GM10248 (cell line): ENCODE measurements around the gene MAP3K8.

Source experiments
- CTCF ChIA-PET: fragments of 300-600 bp; sonication (Branson Sonifier 250); formaldehyde crosslinking; extraction: SDS; loops from one replicate; lab custom pipeline; 2021; ENCODE audit warnings: antibody characterized with exemption; lab: Yijun Ruan, JAX
- POLR2A ChIA-PET: fragments of 350-650 bp; sonication (Branson Sonifier 250); formaldehyde crosslinking; extraction: SDS; loops from one replicate; lab custom pipeline; 2020; ENCODE audit warnings: antibody characterized with exemption; lab: Yijun Ruan, JAX
- DNase-seq: peaks from one replicate; pipeline ENCODE4 v3.0.0; 2012; ENCODE audit errors: extremely low spot score
- CTCF ChIP-seq: IDR thresholded peaks from 2 replicates; pipeline ENCODE4 v1.5.1; 2012; ENCODE audit warnings: mild to moderate bottlenecking, low read depth; ENCODE audit errors: extremely low read depth, missing control alignments, control extremely low read depth

Gene MAP3K8

GRCh38 chr10:30495687-30496086 lies 61.7 kb downstream of the MAP3K8 start:
- POLR2A ChIA-PET, result no interaction called here
- DNase-seq, result no peak
- CTCF ChIA-PET, result interaction anchor here (1.2 kb wide), 1 partner anchor 94 kb away, joined by 3 read pairs; no protein-coding TSS in a partner anchor
- no peak for TF ChIP-seq CTCF

DNA sequence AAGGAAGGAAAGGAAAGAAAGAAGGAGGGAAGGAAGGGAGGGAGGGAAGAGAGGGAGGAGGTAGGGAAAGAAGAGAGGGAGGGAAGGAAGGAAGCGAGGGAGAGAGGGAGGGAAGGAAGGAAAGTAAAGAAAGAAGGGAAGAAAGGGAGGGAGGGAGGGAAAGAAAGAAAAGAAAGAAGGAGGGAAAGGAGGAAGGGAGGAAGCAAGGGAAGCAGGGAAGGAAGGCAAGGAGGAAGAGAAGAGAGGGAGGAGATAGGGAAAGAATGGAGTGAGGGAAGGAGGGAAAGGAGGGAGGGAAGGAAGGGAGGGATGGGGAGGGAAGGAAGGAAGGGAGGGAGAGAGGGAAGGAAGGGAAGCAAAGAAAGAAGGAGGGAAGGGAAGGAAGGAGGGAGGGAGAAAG lies 65.8 kb downstream of the MAP3K8 start:
- CTCF ChIA-PET, result interaction anchor here (2.6 to 2.7 kb wide), 2 partner anchors 12 to 91 kb away, joined by 9 to 12 read pairs; no protein-coding TSS in a partner anchor

DNA sequence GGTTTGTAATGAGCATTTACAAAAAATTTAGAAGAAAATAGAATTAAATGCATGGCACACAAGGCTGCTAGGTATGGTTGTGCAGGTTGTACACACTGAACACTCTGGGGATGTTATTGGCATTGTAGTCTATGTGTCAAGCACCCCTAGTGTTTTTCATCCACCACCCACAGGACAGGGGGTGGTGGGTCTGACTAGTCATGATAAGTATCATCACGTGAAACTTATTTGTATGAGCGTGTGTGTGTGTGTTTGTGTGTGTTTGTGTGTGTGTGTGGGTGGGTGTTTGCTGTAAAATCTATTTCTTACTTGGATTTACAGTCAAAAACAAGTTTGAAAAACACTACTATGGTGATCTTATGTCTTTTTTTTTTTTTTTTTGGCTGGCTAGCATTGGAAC lies 66.5 kb downstream of the MAP3K8 start:
- ChIA-PET CTCF (interaction anchor here (1.0 to 1.2 kb wide), 3 partner anchors 9 to 11 kb away, joined by 3 to 5 read pairs (median 4); no protein-coding TSS in a partner anchor), POLR2A (no interaction called here)
- DNase-seq, result no peak
- TF ChIP-seq CTCF, result no peak

More for the DNA sequence above, 65.8 kb downstream of the MAP3K8 start:
- POLR2A ChIA-PET, result no interaction called here
- DNase-seq, result no peak
- TF ChIP-seq CTCF, result no peak

DNA sequence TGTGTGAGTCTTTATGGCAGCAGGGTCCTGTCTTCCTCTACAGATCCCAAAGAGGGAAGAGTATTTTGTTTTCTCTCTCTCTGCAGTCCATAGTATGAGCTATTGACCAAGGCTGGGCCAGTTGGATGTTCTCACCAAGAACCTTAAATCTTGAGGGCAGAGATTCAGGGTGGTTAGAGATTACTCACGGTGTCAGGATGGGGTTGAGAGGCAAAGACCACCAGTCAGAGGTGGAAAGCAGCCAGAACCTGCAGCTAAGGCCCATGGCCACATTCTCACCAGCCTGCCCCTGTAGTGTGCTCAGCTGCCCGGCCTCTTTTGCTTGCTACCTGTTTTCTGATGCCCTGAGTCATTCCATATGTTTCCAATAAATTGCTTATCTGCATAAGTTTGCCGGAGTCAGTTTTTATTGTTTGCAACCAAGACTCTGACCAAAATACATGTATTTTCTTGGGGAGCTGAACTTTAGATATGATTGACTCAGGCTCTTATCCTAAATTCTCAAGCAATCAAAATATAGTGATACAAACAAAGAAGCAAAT lies 67.0 kb downstream of the MAP3K8 start:
- POLR2A ChIA-PET, result interaction anchor here (1.1 kb wide), 1 partner anchor 67 kb away, joined by 4 read pairs; the partner anchor contains the start of gene MAP3K8

GRCh38 chr10:30502266-30503060 lies 68.5 kb downstream of the MAP3K8 start:
- TF ChIP-seq CTCF, result no peak
- DNase-seq, result peak; percentile 61
- ChIA-PET POLR2A (interaction anchor here (1.1 kb wide), 1 partner anchor 68 kb away, joined by 4 read pairs; the partner anchor contains the start of gene MAP3K8), CTCF (no interaction called here)

More for the DNA sequence above, 67.0 kb downstream of the MAP3K8 start:
- no peak for DNase-seq
- no peak for TF ChIP-seq CTCF
- CTCF ChIA-PET, result interaction anchor here (0.9 to 1.2 kb wide), 4 partner anchors 9 to 11 kb away, joined by 3 to 5 read pairs (median 4); no protein-coding TSS in a partner anchor

DNA sequence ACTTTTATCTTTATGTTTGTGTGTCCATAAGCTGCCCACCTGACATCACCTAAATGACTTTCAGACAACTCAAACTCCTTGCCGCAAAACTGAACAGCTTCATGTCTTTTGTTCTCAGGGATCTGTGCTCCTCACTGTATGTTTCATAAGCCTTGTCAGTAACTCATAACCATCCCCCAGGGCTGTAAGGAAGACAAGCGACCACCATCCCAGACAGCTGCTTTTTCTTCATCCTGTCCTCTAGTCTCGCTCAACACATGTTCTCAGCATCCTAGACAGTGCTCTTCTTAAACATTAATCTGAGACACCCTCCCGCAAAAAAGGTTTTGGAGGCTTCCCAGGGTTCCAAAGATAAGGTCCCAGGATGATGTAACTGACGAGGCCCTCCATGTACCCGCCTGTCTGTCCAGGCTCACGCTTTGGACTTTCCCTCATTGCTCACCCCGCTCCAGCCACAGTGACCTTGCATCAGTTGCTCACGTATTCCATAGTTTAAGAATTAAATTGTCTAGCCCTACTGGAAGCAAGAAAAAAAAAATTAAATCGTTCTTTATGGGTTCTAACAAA lies 69.8 kb downstream of the MAP3K8 start:
- ChIA-PET POLR2A (no interaction called here), CTCF (interaction anchor here (1.2 to 1.4 kb wide), 2 partner anchors 10 to 11 kb away, joined by 3 to 4 read pairs; no protein-coding TSS in a partner anchor)
- TF ChIP-seq CTCF, result no peak

More for the DNA sequence above, 69.8 kb downstream of the MAP3K8 start:
- DNase-seq, result no peak
